HG03378 (cell line): ENCODE results near the gene ZNF580.

Source experiments
- ATAC-seq: cut with Tn5 transposase; IDR thresholded peaks from one replicate; pipeline ENCODE4 v1.9.1; 2021; ENCODE audit warnings: mild to moderate bottlenecking, moderate library complexity; ENCODE audit not compliant: unreplicated experiment

Gene ZNF580

GRCh38 chr19:55622242-55622969, 18.4 kb upstream of the ZNF580 start:
- no peak for ATAC-seq

- ATAC-seq: no peak
These were observed 17.7 kb upstream of the ZNF580 start for GRCh38 chr19:55623130-55623529.

- no peak for ATAC-seq
These were observed 17.2 kb upstream of the ZNF580 start for GRCh38 chr19:55623561-55623960.

- no peak for ATAC-seq
These were observed 16.4 kb upstream of the ZNF580 start, which contains the start of gene ZNF784 for GRCh38 chr19:55624109-55625003. TSS of gene ZNF784 (minus strand) at chr19:55624566. CDS start at chr19:55624561, 5 bp downstream.

GRCh38 chr19:55625004-55625326, 15.8 kb upstream of the ZNF580 start:
- no peak for ATAC-seq

- no peak for ATAC-seq
These were observed 14.5 kb upstream of the ZNF580 start for GRCh38 chr19:55626350-55626749.

GRCh38 chr19:55632463-55632834, 8.4 kb upstream of the ZNF580 start:
- ATAC-seq: peak; percentile 42

- no peak for ATAC-seq
These were observed 6.9 kb upstream of the ZNF580 start for GRCh38 chr19:55633861-55634260.

GRCh38 chr19:55635334-55635717, 5.5 kb upstream of the ZNF580 start:
- no peak for ATAC-seq

- no peak for ATAC-seq
These were observed 4.9 kb upstream of the ZNF580 start for GRCh38 chr19:55635856-55636440.

GRCh38 chr19:55636723-55637122, 4.1 kb upstream of the ZNF580 start:
- no peak for ATAC-seq

- ATAC-seq: no peak
These were observed 3.3 kb upstream of the ZNF580 start for GRCh38 chr19:55637534-55637933.

GRCh38 chr19:55638864-55639359, 1.9 kb upstream of the ZNF580 start:
- no peak for ATAC-seq

- ATAC-seq: no peak
These were observed 692 bp upstream of the ZNF580 start for GRCh38 chr19:55640043-55640576.

GRCh38 chr19:55641426-55642152, 787 bp downstream of the ZNF580 start:
- ATAC-seq: no peak

- peak; percentile 2 for ATAC-seq
These were observed 1.6 kb downstream of the ZNF580 start for GRCh38 chr19:55642153-55643002.

GRCh38 chr19:55643003-55643886, 2.4 kb downstream of the ZNF580 start, which contains the start of gene ZNF581:
TSS of gene ZNF581 (plus strand) at chr19:55643649. CDS start at chr19:55644572, 923 bp downstream.
- ATAC-seq: peak; percentile 39

GRCh38 chr19:55643887-55644176, 3.0 kb downstream of the ZNF580 start:
- no peak for ATAC-seq
